NCI-H446 (cell line): ENCODE results near the gene DENND5A.
"Not testable (repeated sequence)": the region's sequence is repeated elsewhere in the genome, so short reads cannot be mapped to it uniquely, and the experiment has no call there.

ENCODE experiments used
- DNase-seq, 2 experiments: peaks; one replicate each; lab custom pipeline; 2025; lab: John Stamatoyannopoulos, UW

DENND5A gene

GRCh38 chr11:9138133-9138453, 127.1 kb downstream of the DENND5A start:
- no peak for DNase-seq

- DNase-seq, result peak; percentile 48 to 81
Observed at GRCh38 chr11:9137293-9138132, 127.6 kb downstream of the DENND5A start.

GRCh38 chr11:9136741-9137140, 128.4 kb downstream of the DENND5A start:
- DNase-seq, result no peak

GRCh38 chr11:9133956-9134355, 131.2 kb downstream of the DENND5A start:
- DNase-seq, result no peak

GRCh38 chr11:9132203-9132878, 132.8 kb downstream of the DENND5A start:
- no peak for DNase-seq

DNA sequence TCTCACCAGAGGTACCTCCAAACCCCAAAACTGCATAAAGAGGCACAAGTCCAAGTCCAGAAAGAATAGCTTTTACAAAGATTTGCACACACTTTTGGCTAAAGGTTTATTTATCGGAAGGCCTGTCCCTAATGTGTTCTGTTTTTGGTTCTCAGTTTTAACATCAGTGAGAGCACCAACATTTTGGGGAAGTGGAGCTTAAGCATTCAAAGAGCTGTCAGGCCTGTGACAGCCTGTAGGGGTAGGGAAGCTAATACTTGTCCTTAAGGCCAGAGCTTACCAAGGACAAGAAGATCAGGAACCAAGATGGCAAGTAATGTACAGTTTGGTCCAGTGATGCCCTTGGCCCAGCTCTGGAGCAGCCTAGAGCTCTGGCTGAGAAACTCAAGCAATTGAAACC, 134.9 kb downstream of the DENND5A start:
- no peak for DNase-seq

- DNase-seq, result no peak
Observed at GRCh38 chr11:9126636-9127035, 138.5 kb downstream of the DENND5A start.

- DNase-seq, result no peak
Observed at GRCh38 chr11:9125185-9125886, 139.8 kb downstream of the DENND5A start.

GRCh38 chr11:9123595-9124304, 141.4 kb downstream of the DENND5A start:
- DNase-seq, result no peak

GRCh38 chr11:9121469-9121796, 143.7 kb downstream of the DENND5A start:
- DNase-seq, result no peak

DNA sequence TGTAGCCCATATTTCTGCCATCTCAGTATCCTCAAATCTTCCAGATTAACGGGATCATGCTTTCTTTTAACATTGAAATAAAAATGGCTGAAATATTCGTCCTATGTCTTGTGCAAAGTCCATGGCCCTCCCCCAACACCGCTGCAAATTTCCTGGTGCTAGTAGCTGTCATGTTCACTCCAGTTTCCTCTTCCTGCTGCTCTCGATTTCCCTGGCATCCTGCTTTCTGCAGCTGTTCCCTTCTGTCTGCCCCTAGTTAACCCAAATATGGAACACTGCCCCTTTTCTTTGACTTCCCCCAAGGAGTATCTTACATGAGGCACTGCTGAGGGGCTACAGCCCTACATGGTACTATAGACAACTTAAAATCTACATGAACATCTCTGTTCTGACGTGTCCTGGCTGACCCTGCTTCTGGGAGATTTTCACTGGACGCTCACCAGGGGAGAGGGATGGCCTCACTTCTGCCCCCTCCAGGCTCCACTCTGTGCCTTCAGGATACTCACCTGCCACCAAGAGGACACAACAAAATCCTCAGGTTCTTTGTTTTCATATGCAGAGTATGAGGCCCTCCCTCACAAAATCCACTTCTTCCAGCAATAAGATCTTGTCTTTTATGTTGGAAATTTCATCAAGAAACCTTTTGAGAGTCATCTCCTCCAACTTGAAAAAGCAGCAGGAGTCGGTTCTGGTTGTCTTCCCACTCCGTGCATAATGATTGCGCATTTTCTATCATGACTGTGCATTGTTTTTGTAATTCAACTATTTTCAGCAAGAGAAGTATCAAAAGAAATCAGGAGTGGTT, 144.3 kb downstream of the DENND5A start:
- DNase-seq, result no peak

DNA sequence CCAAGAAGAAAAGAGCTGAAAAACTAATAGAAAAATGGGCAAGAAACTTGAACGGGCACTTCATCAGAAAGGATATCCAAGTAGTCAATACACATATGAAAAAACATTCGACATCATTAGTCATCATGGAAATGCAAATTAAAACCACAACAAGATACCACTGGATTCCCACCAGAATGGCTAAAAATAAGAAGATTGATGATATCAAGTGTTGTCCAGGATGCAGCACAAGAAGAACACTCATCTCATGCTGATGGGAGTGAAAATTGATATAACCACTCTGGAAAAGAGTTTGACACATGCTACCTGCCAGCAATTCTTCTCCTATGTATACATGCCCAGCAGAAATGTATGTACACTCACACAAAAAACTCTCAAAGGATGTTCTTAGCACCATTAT, 146.9 kb downstream of the DENND5A start:
- no peak for DNase-seq

DNA sequence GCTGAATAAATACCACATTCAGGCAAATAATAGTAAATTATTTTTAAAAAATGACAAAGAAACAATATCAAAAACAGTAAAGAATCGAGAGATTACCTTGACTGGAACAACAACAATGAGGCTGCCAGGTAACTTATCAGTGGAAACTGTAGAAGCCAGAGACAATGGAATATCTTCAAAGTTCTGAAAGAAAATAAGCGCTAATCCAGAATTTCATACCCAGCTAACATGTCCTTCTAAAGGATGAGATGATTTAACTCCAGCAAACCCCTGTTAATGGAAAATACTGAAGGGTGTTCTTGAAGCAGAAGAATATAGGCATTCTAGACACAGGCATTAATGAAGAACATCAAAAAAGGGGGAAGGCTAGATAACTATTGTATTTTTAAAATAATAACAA, 153.1 kb downstream of the DENND5A start:
- DNase-seq, result no peak

GRCh38 chr11:9109858-9110731, 155.1 kb downstream of the DENND5A start:
- no peak for DNase-seq

DNA sequence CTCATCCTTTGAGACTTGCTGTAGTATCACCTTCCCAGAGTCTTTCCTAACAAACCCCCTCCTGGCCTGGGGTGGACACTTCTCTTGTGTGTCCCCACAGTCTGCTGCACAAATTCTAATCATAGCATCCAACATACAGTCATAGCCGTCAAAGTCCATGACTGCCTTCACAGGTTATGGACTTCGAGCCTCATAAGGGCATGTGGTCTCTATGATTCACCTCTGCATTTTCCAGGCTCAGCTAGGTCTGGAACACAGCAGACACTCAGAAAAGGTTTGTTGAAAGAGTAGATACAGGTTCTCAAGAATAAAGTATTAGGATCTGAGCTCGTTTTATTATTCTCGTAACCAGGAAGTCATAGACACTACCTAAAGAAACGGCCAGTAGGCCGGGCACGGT, 160.6 kb downstream of the DENND5A start:
- DNase-seq, result no peak

DNA sequence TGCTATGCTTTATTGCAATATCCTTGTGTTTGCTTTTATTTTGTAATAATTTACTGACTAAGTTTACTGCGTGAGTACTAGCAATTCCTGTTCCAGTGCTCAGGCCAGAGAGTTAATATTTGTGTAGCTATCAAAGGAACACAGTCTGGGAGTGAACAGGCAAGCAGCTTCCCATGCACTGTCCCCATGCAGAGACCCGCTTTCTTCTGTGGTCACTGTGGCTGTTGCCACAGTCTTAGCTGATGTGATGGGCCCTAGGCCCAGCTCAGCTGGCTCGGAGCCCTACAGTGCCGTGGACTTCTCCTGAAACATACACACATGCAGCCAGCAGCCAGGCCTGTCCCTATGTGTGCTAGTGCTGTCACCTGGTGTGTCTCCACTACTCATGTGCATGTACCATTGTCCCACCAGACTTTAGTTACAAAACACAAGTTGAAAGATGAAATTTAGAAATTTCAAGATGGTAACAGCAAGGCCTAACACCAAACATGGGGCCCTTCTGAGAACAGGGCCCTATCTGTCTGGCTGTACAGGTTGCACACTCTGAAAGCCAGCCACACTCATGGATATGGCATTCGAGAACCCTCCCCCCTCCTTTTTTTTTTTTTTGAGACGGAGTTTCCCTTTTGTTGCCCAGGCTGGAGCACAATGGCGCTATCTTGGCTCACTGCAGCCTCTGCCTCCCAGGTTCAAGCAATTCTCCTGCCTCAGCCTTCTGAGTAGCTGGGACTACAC, 161.4 kb downstream of the DENND5A start:
- no peak for DNase-seq

- no peak for DNase-seq
Observed at GRCh38 chr11:9099617-9100016, 165.5 kb downstream of the DENND5A start.

- DNase-seq, result not testable (repeated sequence)
Observed at GRCh38 chr11:9098455-9098854, 166.7 kb downstream of the DENND5A start.

DNA sequence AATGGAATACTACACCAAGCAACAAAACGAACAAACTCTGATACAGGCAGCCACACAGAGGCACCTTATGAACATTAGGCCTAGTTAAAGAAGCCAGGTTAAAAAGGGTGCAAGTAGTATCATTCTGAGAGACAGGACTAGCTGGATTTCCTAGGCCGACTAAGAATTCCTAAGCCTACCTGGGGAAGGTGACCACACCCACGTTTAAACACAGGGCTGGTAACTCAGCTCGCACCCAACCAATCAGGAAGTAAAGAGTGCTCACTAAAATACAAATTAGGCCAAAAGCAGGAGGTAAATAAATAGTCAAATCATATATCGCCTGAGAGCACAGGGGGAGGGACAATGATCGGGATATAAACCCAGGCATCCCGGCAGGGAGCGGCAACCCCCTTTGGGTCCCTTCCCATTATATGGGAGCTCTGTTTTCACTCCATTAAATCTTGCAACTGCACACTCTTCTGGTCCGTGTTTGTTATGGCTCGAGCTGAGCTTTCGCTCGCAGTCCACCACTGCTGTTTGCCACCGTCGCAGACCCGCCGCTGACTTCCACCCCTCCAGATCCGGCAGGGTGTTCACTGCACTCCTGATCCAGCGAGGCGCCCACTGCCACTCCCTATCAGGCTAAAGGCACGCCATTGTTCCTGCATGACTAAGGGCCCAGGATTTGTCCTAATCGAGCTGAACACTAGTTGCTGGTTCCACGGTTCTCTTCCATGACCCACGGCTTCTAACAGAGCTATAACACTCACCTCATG, 167.8 kb downstream of the DENND5A start:
- DNase-seq, result not testable (repeated sequence)
